Measurements from ENCODE around the gene SPTB. TPM values are rescaled to one million over a fixed set of nuclear protein-coding genes. Genes with fewer than 3 reads are reported as not detected.

Gene SPTB
- total and polyA plus RNA-seq, 9 of the 15 experiments (the other 6 are each of a cell fraction or from before 2014, with no cell fraction given) = 0.21 to 45.9 (median 11.7) TPM

- no peaks in the 10 kb centered on the region for H3K79me2 ChIP-seq (ENCODE audit: control insufficient read depth, insufficient read depth, low read length)
- no peak overlapping the region for H2AFZ ChIP-seq (ENCODE audit: low read depth, low read length)
- 80% methylated on average over 3 of the region's 13 CpGs for WGBS (ENCODE audit: insufficient coverage, low coverage, missing lambda C conversion rate)
- intact Hi-C loops (cut with micrococcal nuclease) = no loop called here
- no peaks in the 10 kb centered on the region for H3K9me1 ChIP-seq (ENCODE audit: control insufficient read depth, insufficient read depth, low read length)
- DNase-seq (ENCODE audit: extremely low read depth in 1 of 4, low spot score in 3 of 4) (no peak), ATAC-seq (no peak), FAIRE-seq (no peak)
- H3K9me3 ChIP-seq (replicated peaks; ENCODE audit: control insufficient read depth, insufficient read depth, low read depth, low read length) = no peaks in the 10 kb centered on the region
- no peak overlapping the region for H3K27ac ChIP-seq (ENCODE audit: extremely low read depth, low read depth, low read length)
- 0 out of 2 replicates have a peak, but pooled peaks cover 3% of the 10 kb centered on the region for H4K20me1 ChIP-seq (replicated peaks; ENCODE audit: control insufficient read depth, insufficient read depth, low read length)
- peaks cover 0 to 11% of the 10 kb centered on the region in 2 experiments; a peak in 2 of 5 replicates for H3K4me1 ChIP-seq (replicated peaks in 1 of 2; ENCODE audit: control insufficient read depth in 2 of 2, insufficient read depth in 2 of 2, low read length in 2 of 2)
- no peak for TF ChIP-seq ZHX1 (conservative IDR thresholded peaks at IDR 0.05; ENCODE audit: low read length)
- no peak overlapping the region for H3K9ac ChIP-seq (ENCODE audit: insufficient read depth in 1 of 2, low read depth in 2 of 2, low read length in 2 of 2)
- H3K4me3 ChIP-seq = no peak overlapping the region
- no TSS peak for BruUV-seq (replicated peaks)
- in situ Hi-C loops (cut with MboI) = no loop called here
- CTCF ChIA-PET (ENCODE audit: low intra/inter-chr PET ratio) = no interaction called here
- H3K4me2 ChIP-seq (ENCODE audit: insufficient read depth, low read length) = no peak overlapping the region
- no peaks in the 10 kb centered on the region for H3K27me3 ChIP-seq (ENCODE audit: control insufficient read depth in 2 of 2, insufficient read depth in 2 of 2, low read length in 2 of 2)
- POLR2A ChIA-PET = interaction anchor here (0.7 to 1.3 kb wide), 3 partner anchors 14 to 489 kb away, joined by 3 to 4 read pairs (median 3); no protein-coding TSS in a partner anchor
- H3K36me3 ChIP-seq (ENCODE audit: control insufficient read depth, insufficient read depth, low read length) = peaks cover 69% of the 10 kb centered on the region
Observed at GRCh38 chr14:64768401-64769095, 111.2 kb downstream of the SPTB start.

All from K562 (cell line).